ENCODE results near the gene BZW2.

The BZW2 gene

GRCh38 chr7:16721541-16721940, 75.6 kb downstream of the BZW2 start:
- TF ChIP-seq CTCF (conservative IDR thresholded peaks at IDR 0.05; ENCODE audit: control insufficient read depth, insufficient read depth, low read depth, low read length) = no peak
- no peak overlapping the region for H3K4me3 ChIP-seq (ENCODE audit: control insufficient read depth, low read depth, low read length)
- DNase-seq (ENCODE audit: low read depth) = no peak

GRCh38 chr7:16724344-16724743, 78.4 kb downstream of the BZW2 start:
- DNase-seq (ENCODE audit: low read depth) = no peak
- no peak for TF ChIP-seq CTCF (conservative IDR thresholded peaks at IDR 0.05; ENCODE audit: control insufficient read depth, insufficient read depth, low read depth, low read length)

GRCh38 chr7:16726189-16726588, 80.2 kb downstream of the BZW2 start:
- no peak overlapping the region for H3K4me3 ChIP-seq (ENCODE audit: control insufficient read depth, low read depth, low read length)
- TF ChIP-seq CTCF (conservative IDR thresholded peaks at IDR 0.05; ENCODE audit: control insufficient read depth, insufficient read depth, low read depth, low read length) = no peak
- DNase-seq (ENCODE audit: low read depth) = no peak

More at GRCh38 chr7:16724344-16724743, 78.4 kb downstream of the BZW2 start:
- no peak overlapping the region for H3K4me3 ChIP-seq (ENCODE audit: control insufficient read depth, low read depth, low read length)

GRCh38 chr7:16727736-16728135, 81.8 kb downstream of the BZW2 start:
- TF ChIP-seq CTCF (conservative IDR thresholded peaks at IDR 0.05; ENCODE audit: control insufficient read depth, insufficient read depth, low read depth, low read length) = no peak
- no peak for DNase-seq (ENCODE audit: low read depth)
- no peak overlapping the region for H3K4me3 ChIP-seq (ENCODE audit: control insufficient read depth, low read depth, low read length)

- H3K4me3 ChIP-seq (ENCODE audit: control insufficient read depth, low read depth, low read length) = no peak overlapping the region
- no peak for DNase-seq (ENCODE audit: low read depth)
- TF ChIP-seq CTCF (conservative IDR thresholded peaks at IDR 0.05; ENCODE audit: control insufficient read depth, insufficient read depth, low read depth, low read length) = no peak
Measured at GRCh38 chr7:16728811-16729210, 82.8 kb downstream of the BZW2 start.

GRCh38 chr7:16729541-16729940, 83.6 kb downstream of the BZW2 start:
- no peak for DNase-seq (ENCODE audit: low read depth)
- H3K4me3 ChIP-seq (ENCODE audit: control insufficient read depth, low read depth, low read length) = no peak overlapping the region
- no peak for TF ChIP-seq CTCF (conservative IDR thresholded peaks at IDR 0.05; ENCODE audit: control insufficient read depth, insufficient read depth, low read depth, low read length)

- TF ChIP-seq CTCF (conservative IDR thresholded peaks at IDR 0.05; ENCODE audit: control insufficient read depth, insufficient read depth, low read depth, low read length) = no peak
Measured at GRCh38 chr7:16730937-16731336, 85.0 kb downstream of the BZW2 start.

More at GRCh38 chr7:16730937-16731336, 85.0 kb downstream of the BZW2 start:
- no peak overlapping the region for H3K4me3 ChIP-seq (ENCODE audit: control insufficient read depth, low read depth, low read length)
- DNase-seq (ENCODE audit: low read depth) = no peak

Measured in fibroblast of mammary gland (primary cell).